ENCODE measurements around the gene KMT2C. TPM values are rescaled to one million over a fixed set of nuclear protein-coding genes. Genes with fewer than 3 reads are reported as not detected.

The KMT2C gene
- polyA plus RNA-seq, 1 donor = 34.0 TPM

DNA sequence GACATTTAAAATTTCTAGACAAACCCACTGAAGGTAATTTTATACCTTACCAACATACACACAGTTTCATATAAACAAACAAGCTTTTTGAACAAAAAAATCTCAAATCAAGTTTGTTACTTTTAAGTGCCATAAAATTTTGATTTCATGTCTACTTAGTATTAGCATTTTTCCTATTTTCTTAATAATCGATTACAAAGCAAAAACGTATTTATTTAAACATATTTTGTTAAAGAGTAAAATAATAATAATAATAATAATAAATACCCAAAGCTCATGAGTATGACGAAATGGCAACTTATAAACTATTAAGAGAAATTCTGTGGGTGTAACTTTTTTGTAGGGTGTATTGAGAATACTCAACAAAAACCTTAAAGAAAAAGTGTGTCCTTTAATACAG, 232.7 kb downstream of the KMT2C start:
- DNase-seq (ENCODE audit: low read depth) = no peak

GRCh38 chr7:152202056-152202455, 233.7 kb downstream of the KMT2C start:
- no peak for DNase-seq (ENCODE audit: low read depth)

DNA sequence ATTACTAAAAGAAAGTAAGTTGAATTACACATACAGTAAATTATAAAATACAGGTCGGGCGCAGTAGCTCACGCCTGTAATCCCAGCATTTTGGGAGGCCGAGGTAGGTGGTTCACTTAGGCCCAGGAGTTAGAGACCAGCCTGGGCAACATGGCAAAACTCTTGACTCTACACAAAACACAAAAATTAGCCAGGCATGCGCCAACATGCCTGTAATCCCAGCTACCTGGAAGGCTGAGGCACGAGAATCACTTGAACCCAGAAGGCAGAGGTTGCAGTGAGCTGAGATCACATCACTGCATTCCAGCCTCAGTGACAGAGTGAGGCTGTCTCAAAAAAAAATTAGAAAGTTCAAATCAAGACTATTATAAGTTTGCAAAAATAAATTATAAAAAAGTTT, 235.4 kb downstream of the KMT2C start:
- DNase-seq (ENCODE audit: low read depth) = no peak

GRCh38 chr7:152196391-152196790, 239.4 kb downstream of the KMT2C start:
- no peak for DNase-seq (ENCODE audit: low read depth)

DNA sequence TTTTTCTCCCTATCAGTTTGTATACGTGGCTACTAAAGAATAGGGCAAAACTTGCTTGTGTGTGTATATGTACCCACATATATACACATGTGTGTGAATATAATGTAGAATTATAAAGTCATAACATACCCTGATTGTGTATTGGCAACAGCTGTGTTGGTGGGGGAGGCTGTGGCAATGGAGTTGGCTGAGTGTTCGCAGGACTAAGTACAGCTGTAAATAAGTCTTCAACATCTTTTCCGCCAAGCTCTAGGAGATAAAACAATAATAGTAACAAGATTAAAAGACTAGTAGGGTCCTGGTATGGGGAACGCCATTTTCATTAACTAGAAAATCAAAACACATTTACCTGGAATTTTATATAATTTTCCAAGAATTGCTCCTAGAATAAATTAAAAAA, 241.9 kb downstream of the KMT2C start:
- DNase-seq (ENCODE audit: low read depth) = no peak

DNA sequence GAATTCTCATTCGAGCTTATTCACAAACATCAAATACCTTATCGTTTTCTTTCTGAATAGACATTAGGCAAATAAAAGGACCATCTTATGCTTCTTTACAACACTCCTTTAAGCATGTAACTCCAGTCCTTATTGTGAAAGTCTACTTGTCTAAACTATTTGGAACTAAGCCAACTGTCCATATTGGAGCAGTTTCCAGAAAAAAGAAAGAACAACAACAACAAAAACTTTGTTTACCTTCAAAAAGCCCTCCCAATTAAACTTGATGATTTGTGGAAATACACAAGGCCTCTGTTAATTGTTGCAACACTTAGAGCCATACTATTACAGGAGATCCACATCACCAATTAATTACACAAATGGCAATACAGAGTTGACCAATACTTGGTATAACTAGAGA, 246.7 kb downstream of the KMT2C start:
- no peak for DNase-seq (ENCODE audit: low read depth)

DNA sequence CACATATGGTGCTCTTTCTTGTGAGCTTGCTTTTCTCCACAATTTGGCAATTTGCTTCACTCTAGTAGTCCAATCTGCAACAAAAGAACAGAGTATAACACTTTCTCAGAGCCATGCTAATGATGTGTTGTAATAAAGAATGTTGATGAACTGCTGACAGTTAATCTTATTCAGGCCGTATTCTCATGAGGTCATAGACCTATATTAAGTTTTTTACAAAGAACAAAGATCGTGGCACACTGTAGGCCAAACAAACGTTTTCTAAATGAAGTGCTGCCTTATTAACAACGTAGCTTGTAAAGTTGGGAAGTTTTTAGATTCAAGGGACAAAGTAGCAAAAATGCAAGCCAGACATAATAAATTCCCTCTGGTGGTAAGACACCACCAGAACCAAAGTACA, 250.2 kb downstream of the KMT2C start:
- DNase-seq (ENCODE audit: low read depth) = no peak

DNA sequence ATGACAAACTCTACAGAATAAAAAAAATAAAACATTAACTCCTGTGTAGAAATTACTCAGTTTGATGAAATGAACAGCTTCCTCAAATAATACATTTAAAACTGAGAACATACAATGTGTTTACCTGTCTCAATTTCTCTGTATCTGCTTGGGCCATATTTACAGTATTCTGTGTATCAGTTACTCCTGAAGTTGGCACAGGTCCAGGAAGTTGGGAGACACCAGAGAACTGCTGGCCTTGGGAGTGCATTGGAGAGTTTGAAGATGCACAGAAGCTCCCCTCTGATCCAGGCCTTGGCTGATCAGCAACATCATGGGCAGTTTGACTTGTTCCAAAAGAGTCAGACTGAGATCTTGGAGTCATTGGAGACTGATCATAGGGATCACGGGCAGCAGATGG, 255.2 kb downstream of the KMT2C start:
- no peak for DNase-seq (ENCODE audit: low read depth)

DNA sequence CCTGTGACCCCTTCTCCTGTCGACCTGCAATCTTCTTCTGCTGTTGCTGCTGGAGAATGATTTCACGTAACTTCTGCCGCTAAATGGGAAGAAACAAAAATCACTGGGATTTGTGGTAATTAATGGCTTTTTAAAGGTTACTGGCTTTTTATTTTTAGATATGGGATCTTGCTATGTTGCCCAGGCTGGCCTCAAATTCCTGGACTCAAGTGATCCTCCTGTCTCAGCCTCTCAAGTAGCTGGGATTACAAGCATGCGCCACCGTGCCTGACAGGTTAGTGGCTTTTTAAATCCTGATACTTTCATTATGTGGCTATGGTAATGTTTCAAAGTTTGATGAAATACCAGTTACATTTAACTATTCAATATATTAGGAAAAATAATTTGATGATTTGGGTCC, 255.8 kb downstream of the KMT2C start:
- no peak for DNase-seq (ENCODE audit: low read depth)

DNA sequence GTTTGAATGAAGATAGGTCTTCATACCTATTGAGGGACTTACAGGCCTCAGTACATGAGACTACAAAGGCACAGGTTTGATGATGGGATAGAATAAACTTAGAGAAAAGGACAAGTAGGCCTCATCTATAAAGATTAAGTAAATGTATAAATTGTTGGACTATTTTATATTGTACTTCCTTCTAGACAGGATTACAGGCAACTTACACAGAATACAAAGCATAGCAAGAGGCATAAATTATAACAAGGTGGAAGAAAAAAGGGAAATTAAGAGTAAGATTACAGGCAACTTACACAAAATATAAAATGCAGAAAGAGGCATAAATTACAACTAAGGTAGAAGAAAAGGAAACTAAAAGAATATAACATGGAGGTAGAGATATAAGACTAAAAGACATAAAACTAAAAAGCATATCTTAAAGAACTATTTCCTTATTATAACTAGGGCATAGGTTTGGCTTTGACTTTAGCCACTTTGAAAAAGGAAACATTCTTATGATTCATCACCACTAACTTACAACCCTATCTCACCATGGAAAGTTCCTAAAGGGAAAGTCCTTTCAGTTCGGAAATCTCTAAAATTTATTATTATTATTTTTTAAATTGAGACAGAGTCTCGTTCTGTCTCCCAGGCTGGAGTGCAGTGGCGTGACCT, 257.3 kb downstream of the KMT2C start:
- no peak for DNase-seq (ENCODE audit: low read depth)

DNA sequence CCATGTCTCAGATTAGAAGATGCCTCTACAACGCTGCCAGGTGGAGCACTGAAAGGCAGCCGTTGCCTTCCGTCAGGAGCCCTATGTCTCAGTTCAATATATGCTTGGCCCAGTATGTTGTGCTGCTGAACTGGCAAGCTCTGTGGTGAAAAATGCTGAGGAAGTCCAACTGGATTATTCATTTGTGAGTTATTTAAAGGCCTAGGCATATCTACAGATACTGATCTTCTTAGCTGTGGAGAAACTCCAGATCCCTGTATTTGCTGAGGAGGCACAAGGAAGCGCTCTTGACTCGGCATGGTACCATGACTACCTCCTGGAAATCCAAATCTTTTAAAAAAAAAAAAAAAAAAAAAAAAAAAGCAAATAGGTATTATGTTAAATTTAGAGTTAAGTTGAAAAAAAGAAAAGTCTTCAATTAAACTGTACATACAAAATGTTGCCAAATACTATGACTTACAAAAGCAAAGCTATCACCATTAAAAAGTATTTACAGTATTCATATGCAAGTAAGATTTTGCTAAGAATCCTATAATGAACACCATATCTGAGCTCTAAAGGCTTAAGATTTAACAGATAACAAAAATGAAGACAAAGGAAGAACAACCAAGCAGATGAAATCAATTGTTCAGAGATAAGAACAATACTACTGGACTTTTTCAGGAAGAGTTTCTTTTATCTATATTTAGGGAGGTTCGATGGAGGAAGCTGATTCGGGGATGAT, 258.0 kb downstream of the KMT2C start:
- no peak for DNase-seq (ENCODE audit: low read depth)

- no peak for DNase-seq (ENCODE audit: low read depth)
These were observed 259.0 kb downstream of the KMT2C start for GRCh38 chr7:152176797-152177196.

- no peak for DNase-seq (ENCODE audit: low read depth)
These were observed 262.3 kb downstream of the KMT2C start for GRCh38 chr7:152173372-152174070.

GRCh38 chr7:152162287-152162686, 273.5 kb downstream of the KMT2C start:
- DNase-seq (ENCODE audit: low read depth) = no peak

DNA sequence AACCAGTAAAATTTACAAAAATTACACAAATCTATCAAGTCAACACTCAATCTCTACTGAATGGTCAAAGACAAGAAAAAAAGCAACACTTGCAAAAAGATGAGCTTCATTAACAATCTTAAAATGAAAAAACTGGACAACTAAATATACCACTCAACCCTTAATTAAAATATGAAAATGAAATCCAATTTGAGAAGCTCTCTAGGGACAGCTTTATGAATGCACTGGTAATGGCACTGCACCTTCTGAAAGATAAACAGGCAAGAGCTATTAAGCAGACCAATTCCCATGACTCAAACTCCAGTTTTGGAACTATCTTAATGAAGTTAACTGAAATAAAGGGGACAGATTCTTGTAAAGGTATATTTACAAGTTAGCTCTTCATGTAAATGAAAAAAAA, 274.6 kb downstream of the KMT2C start:
- no peak for DNase-seq (ENCODE audit: low read depth)

GRCh38 chr7:152158801-152159587, 276.8 kb downstream of the KMT2C start:
- DNase-seq (ENCODE audit: low read depth) = no peak

DNA sequence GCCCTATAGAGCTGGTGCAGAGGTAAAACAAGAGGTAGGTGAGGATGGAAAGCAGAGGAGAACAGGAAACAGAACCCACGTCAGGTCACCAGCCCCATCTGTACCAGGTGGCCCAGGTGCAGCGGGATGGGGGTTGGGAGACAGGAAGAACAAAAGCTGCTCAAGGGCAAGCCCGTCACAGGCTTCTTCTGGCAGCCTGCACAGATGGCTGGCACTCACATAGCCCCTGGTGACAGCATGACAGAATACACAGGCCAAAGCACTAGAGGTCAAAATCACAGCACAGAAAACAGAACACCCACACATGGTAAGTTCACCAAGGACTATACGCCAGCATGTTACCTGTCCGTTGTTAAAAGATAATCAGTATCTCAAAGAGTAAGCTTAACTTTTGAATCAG, 283.5 kb downstream of the KMT2C start:
- DNase-seq (ENCODE audit: low read depth) = no peak

- no peak for DNase-seq (ENCODE audit: low read depth)
These were observed 286.4 kb downstream of the KMT2C start for GRCh38 chr7:152149363-152149762.

DNA sequence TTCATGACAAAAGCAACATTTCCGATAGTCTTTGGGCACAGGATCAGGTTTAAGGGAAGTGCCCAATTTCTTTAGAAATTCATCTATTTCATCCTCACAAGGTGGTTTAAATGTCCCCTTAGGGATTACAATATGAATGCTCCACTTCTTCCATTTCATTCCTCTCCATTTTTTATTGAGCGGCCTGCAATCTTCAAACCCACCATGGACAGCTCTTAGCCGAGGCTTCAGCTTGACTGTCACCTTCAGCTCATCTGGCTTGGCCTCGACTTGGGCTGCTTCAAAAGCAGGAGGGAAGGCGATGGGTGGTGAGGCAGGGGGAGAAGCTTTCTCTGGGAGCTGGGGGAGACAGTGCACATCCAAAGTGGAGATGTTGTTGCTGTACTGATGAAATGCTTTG, 287.1 kb downstream of the KMT2C start:
- DNase-seq (ENCODE audit: low read depth) = no peak

DNA sequence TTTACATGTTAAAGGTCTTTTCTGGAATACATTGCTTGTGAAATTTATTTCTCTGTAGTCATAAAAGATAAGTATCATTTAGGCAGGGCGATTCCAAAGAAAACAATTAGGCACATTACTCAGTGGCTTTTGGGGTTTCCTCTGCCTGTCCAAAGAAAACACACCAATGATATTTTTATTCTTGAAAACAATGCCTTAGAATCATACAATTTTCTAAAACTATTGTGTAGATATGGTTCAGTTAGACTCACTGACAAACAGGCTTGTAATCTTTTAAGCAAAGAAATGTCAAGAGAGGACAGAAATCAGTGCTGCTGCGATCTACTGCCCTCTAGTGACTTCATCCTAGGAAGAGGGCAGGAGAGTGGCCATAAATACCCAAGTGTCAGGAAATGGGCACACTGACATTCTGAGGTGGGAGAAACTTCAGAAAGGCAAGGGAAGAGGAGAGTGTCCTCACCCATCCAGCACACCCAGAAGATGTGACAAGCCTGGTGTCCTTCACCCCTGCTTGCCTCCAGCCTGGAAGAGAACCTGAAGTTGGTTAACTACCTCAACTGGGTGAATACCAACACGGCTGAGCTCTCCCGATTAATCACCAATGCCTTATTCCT, 289.8 kb downstream of the KMT2C start:
- no peak for DNase-seq (ENCODE audit: low read depth)

DNA sequence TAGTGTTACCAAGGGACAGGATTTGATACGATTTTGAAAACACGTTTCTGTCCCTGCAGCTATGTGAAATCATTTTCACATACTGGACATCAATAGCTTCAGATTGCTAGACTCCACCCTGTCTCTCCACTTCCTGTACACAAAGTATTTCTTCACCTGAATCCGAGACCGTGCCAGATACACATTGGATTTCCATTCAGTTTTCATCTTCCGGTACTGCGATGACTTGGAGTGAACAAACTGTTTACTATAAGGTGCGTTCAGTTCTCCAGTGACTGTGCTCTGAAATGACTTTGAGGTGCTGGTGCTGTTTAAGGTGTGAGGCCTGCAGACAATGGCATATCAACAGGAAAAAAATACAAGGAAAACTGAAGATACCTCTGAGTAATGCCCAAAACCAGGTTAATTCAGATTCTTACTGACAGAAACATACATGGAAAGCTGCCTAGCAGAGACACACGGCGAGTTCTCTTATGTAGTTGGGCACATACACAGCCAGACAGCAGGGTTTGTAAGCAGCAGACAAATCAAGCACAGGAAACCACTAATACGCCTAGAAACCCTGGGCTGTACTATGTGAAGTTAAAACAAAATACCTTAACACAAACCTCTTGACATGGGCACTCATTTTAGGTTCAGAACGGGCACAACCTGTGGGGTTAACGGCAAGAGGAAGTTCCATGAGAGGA, 291.1 kb downstream of the KMT2C start:
- no peak for DNase-seq (ENCODE audit: low read depth)

Data from forelimb muscle (tissue), 1 donor.